HG03064 (cell line): ENCODE measurements around the gene MPPE1.
A peak's percentile ranks its signal among the peaks of the same experiment; 100 is the strongest.
"Not testable (repeated sequence)": the region's sequence is repeated elsewhere in the genome, so short reads cannot be mapped to it uniquely, and the experiment has no call there.

Experiments
- ATAC-seq: cut with Tn5 transposase; IDR thresholded peaks from one replicate; pipeline ENCODE4 v1.9.1; 2021; ENCODE audit warnings: low read depth; ENCODE audit not compliant: unreplicated experiment

MPPE1 gene

GRCh38 chr18:11927497-11927896 is 19.4 kb upstream of the MPPE1 start:
- no peak for ATAC-seq

GRCh38 chr18:11925800-11926481 is 17.8 kb upstream of the MPPE1 start:
- ATAC-seq = no peak

GRCh38 chr18:11923450-11923849 is 15.3 kb upstream of the MPPE1 start:
- no peak for ATAC-seq

- not testable (repeated sequence) for ATAC-seq
Measured at GRCh38 chr18:11919522-11919921, 11.4 kb upstream of the MPPE1 start.

- not testable (repeated sequence) for ATAC-seq
Measured at GRCh38 chr18:11916880-11917279, 8.8 kb upstream of the MPPE1 start.

- ATAC-seq = no peak
Measured at GRCh38 chr18:11909591-11910026, 1.5 kb upstream of the MPPE1 start.

- peak; percentile 8 for ATAC-seq
Measured at GRCh38 chr18:11909061-11909455, 941 bp upstream of the MPPE1 start.

- ATAC-seq = no peak
Measured at GRCh38 chr18:11906926-11907874, 917 bp downstream of the MPPE1 start.

- ATAC-seq = no peak
Measured at GRCh38 chr18:11906176-11906575, 1.9 kb downstream of the MPPE1 start.

GRCh38 chr18:11905613-11906012 is 2.5 kb downstream of the MPPE1 start:
- no peak for ATAC-seq

GRCh38 chr18:11902522-11903292 is 5.4 kb downstream of the MPPE1 start:
- ATAC-seq = no peak

GRCh38 chr18:11901826-11902438 is 6.2 kb downstream of the MPPE1 start:
- no peak for ATAC-seq

GRCh38 chr18:11899063-11899462 is 9.1 kb downstream of the MPPE1 start:
- ATAC-seq = no peak

- no peak for ATAC-seq
Measured at GRCh38 chr18:11897781-11898180, 10.3 kb downstream of the MPPE1 start.

- not testable (repeated sequence) for ATAC-seq
Measured at GRCh38 chr18:11892438-11892837, 15.7 kb downstream of the MPPE1 start.

GRCh38 chr18:11891737-11892136 is 16.4 kb downstream of the MPPE1 start:
- ATAC-seq = no peak

GRCh38 chr18:11889284-11889683 is 18.8 kb downstream of the MPPE1 start:
- ATAC-seq = no peak

GRCh38 chr18:11888726-11889125 is 19.4 kb downstream of the MPPE1 start:
- ATAC-seq = no peak

GRCh38 chr18:11887328-11888128 is 20.6 kb downstream of the MPPE1 start:
- no peak for ATAC-seq
